RWPE2 (cell line): Measurements from ENCODE around the gene PTPA.
A peak's percentile ranks its signal among the peaks of the same experiment; 100 is the strongest.

Source experiments
- ATAC-seq: fragments of 200-7000 bp; cut with Tn5 transposase; 3 replicates; pipeline ENCODE4 v1.9.1; 2021; ENCODE audit warnings: low read depth
- DNase-seq: peaks from one replicate; pipeline ENCODE4 v3.0.0-alpha.2; 2020; ENCODE audit warnings: low spot score
- H3K27ac ChIP-seq: fragments of 450-650 bp; 2 replicates; pipeline ENCODE4 v1.5.1; 2017; ENCODE audit warnings: mild to moderate bottlenecking; ENCODE audit not compliant: poor library complexity, severe bottlenecking
- H3K27me3 ChIP-seq: fragments of 250-450 bp; sonication (Bioruptor Pico); 2 replicates; pipeline ENCODE4 v1.5.1; 2021; ENCODE audit warnings: mild to moderate bottlenecking, moderate library complexity; ENCODE audit not compliant: insufficient read depth, poor library complexity, severe bottlenecking
- H3K36me3 ChIP-seq: fragments of 250-450 bp; sonication (Bioruptor Pico); 2 replicates; pipeline ENCODE4 v1.5.1; 2020; ENCODE audit warnings: low read depth, mild to moderate bottlenecking, moderate library complexity
- H3K4me1 ChIP-seq: fragments of 250-450 bp; sonication (Bioruptor Pico); 2 replicates; pipeline ENCODE4 v1.5.1; 2021; ENCODE audit warnings: mild to moderate bottlenecking, moderate library complexity; ENCODE audit not compliant: insufficient read depth, poor library complexity, severe bottlenecking
- H3K4me3 ChIP-seq: fragments of 250-450 bp; sonication (Bioruptor Pico); 2 replicates; pipeline ENCODE4 v1.5.1; 2021; ENCODE audit warnings: mild to moderate bottlenecking, moderate library complexity; ENCODE audit not compliant: severe bottlenecking
- H3K9me3 ChIP-seq: fragments of 250-450 bp; sonication (Bioruptor Pico); 2 replicates; pipeline ENCODE4 v1.5.1; 2021; ENCODE audit warnings: mild to moderate bottlenecking, moderate library complexity; ENCODE audit not compliant: severe bottlenecking
- TF ChIP-seq, protein P1 (sequence below): fragments of 450-650 bp; IDR thresholded peaks from one replicate; pipeline ENCODE4 v1.5.1; 2017; ENCODE audit warnings: mild to moderate bottlenecking, moderate library complexity; ENCODE audit not compliant: poor library complexity, severe bottlenecking

Gene PTPA

DNA sequence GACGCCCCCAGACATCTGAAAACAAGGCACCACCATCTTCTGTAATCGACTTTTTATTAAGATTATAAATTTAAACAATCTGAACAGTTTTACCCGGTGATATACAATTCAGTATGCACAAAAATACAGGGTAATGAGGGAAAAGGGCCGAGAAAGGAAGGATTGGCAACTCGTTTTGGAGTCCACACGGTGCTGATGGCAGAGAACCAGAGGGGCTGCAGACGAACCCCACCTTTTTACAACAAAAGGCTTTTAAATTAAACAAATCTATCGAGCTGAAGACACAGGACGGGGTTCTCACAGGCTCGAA lies 64.3 kb downstream of the PTPA start:
- H3K27me3 ChIP-seq: no peaks in the 10 kb centered on the region
- peak overlapping the region; percentile 95 for H3K27ac ChIP-seq
- TF ChIP-seq, protein P1, sequence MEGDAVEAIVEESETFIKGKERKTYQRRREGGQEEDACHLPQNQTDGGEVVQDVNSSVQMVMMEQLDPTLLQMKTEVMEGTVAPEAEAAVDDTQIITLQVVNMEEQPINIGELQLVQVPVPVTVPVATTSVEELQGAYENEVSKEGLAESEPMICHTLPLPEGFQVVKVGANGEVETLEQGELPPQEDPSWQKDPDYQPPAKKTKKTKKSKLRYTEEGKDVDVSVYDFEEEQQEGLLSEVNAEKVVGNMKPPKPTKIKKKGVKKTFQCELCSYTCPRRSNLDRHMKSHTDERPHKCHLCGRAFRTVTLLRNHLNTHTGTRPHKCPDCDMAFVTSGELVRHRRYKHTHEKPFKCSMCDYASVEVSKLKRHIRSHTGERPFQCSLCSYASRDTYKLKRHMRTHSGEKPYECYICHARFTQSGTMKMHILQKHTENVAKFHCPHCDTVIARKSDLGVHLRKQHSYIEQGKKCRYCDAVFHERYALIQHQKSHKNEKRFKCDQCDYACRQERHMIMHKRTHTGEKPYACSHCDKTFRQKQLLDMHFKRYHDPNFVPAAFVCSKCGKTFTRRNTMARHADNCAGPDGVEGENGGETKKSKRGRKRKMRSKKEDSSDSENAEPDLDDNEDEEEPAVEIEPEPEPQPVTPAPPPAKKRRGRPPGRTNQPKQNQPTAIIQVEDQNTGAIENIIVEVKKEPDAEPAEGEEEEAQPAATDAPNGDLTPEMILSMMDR: no peak

DNA sequence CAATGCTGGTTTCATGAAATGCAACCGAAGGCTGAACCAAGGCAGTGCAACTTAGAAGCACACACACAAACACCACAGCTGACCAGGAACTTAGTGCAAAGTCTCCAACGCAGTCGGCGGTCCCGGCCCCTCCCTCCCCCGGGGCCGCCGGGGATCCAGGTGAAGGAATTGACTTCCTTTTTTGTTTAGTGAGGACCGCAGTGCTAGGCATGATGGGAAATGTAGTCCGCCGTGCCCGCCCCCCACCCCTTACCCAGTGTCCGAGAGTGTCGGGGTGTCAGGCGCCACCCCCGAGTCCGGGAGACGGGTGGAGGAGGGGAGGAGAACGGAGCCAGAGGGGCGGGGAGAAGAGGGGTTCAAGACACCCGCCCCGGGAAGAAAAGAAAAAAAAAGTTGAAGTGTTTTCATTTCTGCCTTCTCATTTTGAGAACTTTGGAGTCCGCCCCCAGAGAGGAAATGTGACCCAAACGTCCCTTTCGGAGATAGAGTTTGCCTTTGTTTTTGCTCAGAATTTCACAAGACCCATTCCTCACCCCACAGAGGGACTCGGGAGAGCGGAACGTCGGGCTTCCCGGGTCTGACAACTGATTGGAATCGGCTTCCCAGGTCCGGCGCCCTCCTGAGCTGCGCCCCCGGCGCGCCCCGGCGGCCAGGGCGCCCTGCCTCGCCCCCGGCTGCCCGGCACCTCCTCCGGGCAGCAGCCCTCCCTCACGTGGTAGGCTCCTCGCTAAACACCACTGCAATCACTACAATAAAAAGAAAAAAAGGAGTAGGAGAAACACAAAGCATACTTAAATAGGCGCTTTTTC lies 64.8 kb downstream of the PTPA start:
- ATAC-seq (peak; percentile 37), DNase-seq (peak; percentile 82)
- no peaks in the 10 kb centered on the region for H3K36me3 ChIP-seq
- no peaks in the 10 kb centered on the region for H3K9me3 ChIP-seq
- H3K4me1 ChIP-seq: peaks cover 4% of the 10 kb centered on the region
- TF ChIP-seq, protein P1: no peak
- peak overlapping the region; percentile 95 for H3K27ac ChIP-seq
- peak overlapping the region; percentile 71 for H3K4me3 ChIP-seq
- no peaks in the 10 kb centered on the region for H3K27me3 ChIP-seq

More for the DNA sequence above, 64.3 kb downstream of the PTPA start:
- H3K4me3 ChIP-seq: peak overlapping the region; percentile 71
- ATAC-seq: no peak
- H3K36me3 ChIP-seq: no peaks in the 10 kb centered on the region
- H3K9me3 ChIP-seq: no peaks in the 10 kb centered on the region
- no peak for DNase-seq
- H3K4me1 ChIP-seq: peaks cover 4% of the 10 kb centered on the region

DNA sequence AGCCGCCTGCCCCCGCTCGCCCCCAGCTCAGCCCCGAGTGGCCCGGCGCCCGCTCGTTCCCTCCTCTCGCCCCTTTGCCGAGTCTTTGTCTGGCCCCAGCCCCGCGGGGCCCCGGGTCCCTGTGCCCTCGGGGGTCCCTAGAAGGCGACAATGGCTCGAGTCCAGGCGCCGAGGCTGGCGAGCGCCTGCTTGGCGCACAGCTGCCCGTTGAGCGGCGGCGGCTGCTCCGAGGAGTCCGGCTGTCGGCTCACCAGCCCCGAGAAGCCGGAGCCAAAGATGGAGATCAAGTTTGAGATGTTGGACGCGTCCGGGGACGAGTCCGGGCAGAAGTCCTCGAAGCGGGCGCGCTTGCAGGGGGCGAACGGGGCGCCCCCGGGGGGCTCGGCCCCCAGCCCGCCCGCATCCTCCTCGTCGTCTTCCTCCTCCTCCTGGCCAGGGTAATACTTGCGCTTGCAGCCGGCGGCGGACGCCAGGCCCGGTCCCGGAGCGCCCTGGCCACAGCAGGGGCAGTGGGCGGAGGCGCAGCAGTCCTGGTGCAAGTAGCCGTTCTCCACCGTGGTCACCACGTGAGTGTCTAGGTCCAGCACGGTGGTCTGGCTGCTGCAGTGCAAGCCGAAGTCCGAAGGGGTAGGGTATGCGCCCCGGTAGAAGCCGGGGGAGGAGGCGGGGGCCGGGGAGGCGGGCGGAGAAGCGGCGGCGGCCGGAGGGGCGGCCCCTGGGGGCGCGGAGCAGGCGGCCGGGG lies 65.7 kb downstream of the PTPA start:
- Histone ChIP-seq H3K4me3 (peak overlapping the region; percentile 71), H3K9me3 (no peaks in the 10 kb centered on the region), H3K4me1 (peaks cover 4% of the 10 kb centered on the region), H3K27me3 (no peaks in the 10 kb centered on the region), H3K27ac (peak overlapping the region; percentile 95), H3K36me3 (no peaks in the 10 kb centered on the region)
- TF ChIP-seq, protein P1: no peak
- no peak for DNase-seq
- ATAC-seq: no peak

DNA sequence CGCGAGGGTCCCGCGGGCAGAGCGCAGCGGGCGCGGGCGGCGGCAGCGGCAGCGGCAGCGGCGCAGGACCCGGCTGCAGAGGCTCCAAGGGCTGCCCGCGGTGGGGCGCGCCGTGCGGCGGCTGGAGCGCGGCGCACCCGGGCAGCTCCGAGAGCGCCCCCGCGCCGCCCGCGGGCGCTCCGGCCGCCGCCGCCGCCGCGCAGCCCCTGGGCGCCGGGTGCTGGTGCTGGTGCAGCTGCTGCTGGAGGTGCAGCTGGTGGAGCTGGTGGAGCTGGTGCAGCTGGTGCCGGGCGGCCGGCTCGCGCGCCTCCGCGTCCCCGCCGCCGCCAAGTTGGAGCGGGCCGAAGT lies 66.2 kb downstream of the PTPA start:
- Histone ChIP-seq H3K4me1 (peaks cover 4% of the 10 kb centered on the region), H3K36me3 (no peaks in the 10 kb centered on the region), H3K9me3 (no peaks in the 10 kb centered on the region), H3K27me3 (no peaks in the 10 kb centered on the region), H3K27ac (peak overlapping the region; percentile 95), H3K4me3 (peak overlapping the region; percentile 71)
- no peak for DNase-seq
- no peak for ATAC-seq
- TF ChIP-seq, protein P1: peak; percentile 9
